DMS153 (cell line): ENCODE measurements around the gene BTD.

ENCODE experiments used
- DNase-seq: peaks from one replicate; lab custom pipeline; 2025; lab: John Stamatoyannopoulos, UW

The BTD gene

DNA sequence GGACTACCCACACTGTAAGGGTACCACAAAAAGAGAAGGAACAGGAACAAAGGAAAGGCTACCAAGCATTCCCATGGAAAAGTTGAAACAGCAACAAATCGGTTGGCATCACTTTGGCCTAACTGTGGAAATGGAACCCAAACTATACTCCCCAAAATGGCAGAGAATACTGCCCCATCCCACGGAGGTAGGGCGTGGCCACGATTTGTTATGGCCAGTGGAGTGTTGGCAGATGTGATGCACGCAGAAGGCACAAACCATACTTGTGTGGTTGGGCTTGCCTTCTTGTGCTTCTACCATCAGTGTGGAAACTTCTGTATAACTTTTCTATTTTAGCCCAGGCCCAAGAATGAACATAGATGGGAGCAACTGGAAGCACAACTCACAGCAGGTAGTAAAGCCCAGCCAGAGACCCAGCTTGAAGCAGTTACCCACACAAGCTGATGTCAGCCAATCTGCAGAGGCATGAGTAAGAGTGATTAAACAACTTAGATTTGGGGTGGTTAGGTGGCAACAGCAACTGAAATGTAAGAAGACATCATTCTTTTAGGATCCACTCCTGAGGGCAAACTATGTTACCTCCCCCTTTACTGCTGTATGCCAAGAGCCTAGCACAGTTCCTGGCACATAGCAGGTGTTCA, 64.1 kb downstream of the BTD start:
- DNase-seq: no peak

DNA sequence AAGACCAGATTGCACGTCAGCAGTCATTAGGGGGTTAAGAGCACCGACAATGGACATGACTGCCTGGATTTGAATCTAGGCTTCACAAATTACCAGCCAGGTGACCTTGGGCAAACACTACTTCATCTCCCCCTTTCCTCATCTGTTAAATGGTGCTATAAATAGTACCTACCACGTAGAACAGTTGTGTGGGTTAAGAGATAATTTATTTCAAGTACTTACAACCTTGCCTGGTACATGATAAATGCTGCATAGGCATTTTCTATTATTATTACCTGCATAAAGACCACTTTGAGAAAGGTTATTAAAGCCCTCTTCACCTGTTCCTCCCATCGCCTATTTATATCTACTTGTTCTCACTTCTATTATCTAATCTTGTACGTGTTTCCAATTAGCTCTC, 64.7 kb downstream of the BTD start:
- no peak for DNase-seq

DNA sequence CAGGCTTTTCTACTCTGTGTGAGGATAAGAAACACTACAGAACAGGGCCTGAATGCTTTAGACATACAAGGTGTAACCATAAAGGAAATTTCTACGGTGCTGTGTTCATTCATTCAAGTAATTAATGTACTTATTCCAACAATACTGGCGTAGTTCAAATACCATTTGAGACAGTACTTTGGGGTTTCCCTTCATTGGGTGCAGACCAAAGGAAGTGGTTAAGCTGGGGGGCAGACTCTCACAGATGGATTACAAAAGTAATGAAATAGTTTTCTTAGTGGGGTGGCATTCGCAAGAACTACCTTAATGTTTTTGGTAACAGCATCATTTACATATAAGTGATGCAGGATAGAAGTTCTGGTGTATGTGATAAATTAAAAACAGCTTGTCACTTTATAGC, 65.9 kb downstream of the BTD start:
- DNase-seq: no peak

DNA sequence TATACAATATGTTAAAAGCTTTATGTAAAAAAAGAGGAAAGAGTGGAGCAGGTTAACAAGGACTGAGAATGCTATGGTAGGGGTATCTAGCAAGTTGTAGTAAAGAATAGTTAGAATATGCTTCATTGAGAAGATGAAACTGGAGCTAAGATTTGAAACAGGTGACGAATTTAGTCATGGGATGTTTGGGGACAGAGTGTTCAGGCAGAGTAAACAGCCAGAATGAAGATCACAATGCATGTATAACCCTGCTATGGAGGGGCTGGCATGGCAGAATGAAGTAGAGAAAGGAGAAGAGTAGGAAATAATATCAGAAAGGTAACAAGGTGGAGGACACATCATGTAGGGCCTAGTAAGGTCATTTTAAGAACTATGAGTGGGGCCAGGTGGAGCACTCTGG, 72.0 kb downstream of the BTD start:
- DNase-seq: no peak

DNA sequence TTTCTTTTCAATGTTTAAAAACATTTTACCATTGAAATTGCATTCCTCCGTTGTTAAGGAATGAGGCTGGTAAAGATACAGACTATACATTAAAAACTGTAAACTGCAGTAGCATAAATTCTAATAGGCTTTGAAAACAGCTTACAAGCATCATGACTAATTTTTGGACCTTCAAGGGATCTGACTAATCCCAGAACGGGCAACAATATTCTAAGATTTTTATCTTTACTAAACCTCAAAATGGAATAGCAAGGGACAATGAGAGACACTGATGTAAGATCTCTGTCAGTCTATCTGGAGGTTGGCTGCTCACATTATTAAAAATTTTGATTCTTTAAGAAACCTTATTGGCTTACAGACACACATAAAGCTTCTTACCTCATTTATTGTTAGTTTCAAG, 74.7 kb downstream of the BTD start:
- DNase-seq: no peak

DNA sequence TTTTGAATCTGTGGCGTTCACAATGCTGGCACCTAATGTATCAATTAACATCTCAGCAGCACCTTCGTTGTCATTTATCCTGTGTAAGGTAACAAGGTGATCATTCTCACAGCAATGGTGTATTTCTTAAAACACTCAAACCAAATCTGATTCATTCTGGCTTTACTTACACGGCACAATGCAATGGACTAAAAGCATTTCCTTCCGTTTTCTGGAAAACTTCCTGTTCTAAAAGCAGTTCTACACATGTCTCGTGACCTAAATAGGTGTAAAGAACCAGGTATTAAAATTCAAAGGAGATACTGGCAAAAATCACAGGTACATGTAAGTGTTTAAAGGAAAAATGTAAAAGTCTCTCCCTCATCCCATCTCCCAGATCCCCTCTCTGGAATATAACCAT, 77.8 kb downstream of the BTD start:
- no peak for DNase-seq

DNA sequence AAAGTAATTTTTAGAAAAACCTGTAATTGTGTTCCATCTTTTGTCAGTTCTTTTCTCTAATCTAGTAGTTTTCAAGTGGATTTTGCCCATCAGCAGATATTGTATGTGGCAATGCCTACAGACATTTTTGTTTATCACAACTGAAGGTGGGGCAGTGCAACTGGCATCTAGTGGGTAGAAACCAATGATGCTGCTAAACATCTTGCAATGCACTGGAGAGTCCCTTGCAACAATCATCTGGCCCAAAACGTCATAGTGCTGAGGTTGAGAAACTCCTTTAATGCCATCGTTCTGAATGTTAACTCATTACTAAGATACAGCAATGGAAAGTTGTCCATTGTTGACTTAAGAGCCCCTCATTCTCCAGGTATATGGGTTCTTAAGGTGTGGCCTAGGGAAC, 80.1 kb downstream of the BTD start:
- DNase-seq: no peak

DNA sequence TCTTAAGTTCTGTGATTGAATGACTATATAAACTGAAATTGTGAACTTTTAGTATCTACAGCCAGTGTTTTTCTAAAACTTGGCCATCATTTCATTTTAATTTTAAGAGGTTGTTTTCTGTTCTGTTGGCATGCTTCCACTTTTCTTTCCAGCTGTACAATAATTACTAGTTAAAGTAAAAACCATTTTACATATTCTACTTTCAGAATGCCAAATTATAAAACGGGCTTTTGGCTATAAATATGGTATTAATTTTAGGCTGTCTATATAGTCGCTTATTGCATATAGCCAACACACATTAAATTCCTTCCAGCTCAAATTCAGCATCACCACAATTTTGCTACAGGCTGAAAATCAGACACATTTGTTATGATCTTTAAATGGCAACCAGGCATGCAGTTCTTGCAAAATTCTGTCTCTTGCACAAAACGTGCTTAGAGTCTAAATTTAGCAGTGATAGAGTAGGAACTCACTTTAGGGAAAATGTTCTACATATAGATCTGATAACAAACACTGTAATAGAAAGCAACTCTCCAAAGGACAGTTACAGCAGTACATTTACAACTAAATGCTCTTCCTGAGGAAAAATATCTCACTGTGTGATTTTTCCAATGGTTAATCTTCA, 81.1 kb downstream of the BTD start:
- DNase-seq: no peak

DNA sequence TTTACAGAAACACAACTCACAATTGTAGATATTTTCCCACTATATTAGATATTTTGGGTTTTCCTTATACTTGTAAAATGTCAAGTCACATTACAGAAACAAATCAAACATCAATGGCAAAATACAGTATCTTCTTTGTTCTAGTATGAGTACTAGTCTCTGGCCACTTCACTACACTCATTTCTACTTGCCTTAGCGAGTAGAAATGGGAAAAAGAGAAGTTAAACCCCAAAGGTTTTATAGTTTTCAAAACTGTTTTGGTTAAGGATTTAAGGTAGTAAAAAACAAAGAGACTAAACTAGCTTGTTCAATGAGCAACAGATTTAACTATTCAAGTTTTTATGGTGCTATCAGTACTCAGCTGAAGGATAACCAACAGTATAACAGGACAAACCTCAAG, 81.7 kb downstream of the BTD start:
- DNase-seq: no peak

DNA sequence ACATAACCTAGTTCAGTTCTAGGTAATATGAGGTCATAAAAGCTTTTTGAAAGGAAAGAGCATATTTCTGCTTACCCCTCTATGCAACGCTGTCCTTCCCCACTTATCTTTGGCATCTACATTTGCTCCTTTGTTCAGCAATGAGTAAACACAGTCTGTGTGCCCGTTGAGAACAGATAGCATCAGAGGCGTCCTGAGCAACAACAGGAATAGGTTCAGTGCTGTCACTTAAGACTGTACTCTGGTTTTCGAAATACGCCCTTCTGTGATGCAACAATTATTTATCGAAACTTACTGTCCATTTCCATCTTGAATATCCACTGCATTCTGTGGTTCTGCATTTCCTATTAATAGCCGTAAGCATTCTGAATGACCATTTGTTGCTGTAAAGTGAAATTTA, 84.4 kb downstream of the BTD start:
- no peak for DNase-seq

DNA sequence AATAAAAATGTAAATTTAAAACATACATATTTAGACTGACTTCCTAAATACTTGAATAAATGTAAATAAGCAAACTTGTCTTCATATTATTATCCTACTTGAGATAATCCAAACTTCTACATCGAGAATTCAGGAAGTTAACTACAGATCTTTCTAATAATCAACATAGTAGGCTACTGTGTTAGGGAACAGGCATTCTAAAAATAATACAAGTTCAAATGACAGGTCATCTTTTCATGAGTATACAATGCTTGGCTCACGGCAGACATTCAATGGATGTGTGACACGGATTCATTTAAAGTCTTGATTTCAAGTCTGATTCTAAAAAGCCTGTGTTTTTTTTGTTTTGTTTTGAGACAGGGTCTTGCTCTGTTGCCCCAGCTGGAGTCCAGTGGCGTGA, 88.7 kb downstream of the BTD start:
- no peak for DNase-seq

DNA sequence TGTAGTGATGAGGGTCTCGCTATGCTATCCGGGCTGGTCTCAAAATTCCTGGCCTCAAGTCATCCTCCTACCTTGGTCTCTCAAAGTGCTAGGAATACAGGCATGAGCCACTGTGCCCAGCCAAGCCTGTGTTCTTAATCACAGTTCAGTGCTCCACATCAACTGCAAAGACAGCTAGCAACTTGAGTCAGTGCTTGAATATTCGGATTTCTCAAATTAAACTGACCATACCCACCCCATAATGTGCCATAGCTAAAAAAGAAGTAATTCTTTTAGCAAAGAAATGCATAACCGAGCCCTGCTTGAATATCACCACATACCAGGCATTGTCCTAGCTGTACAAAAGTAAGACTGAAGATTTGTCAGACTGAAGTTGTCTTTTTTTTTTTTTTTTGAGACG, 89.2 kb downstream of the BTD start:
- no peak for DNase-seq

DNA sequence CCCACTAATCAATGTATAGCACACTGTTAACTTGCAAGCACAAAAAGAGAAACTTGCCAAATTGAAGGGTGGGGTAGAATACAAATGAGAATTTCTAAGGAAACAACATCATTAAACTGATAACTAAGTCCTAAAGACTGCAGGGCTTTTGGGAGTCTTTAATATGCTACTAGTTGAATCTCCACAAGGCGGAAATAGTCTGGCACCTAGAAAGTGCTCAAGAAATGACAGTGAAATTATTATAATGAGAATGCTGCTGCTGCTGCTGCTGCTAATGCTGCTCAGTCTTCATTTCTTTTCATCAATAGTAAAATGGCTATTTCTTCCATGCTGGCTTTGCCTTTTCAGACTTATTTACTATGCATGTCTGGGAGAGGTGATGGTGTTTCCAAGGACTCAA, 91.8 kb downstream of the BTD start:
- DNase-seq: no peak

DNA sequence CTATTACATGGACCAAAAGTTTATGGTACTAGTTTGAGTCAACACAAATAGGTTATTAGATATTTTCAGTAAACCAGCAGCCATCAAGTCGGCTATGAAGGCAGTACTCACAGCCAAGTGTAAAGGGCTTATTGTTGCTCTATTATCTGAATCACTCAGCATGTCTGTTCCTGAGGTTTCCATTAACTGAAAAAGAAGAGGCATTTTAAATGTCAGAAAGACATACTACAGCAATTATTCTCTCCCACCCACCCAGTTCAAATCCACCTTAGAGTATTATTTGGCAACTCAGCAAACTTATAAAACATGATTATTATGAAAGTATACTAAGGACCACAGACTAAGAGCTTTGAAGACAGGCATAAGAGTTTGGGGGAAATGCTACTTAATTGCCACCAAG, 93.1 kb downstream of the BTD start:
- no peak for DNase-seq
